ENCODE results near the gene ARVCF. TPM values are rescaled to one million over a fixed set of nuclear protein-coding genes. Genes with fewer than 3 reads are reported as not detected.

The ARVCF gene
- total and polyA plus RNA-seq, 2 of the 8 experiments (the other 6 are each of a cell fraction or from before 2014, with no cell fraction given), result 31.0 to 43.2 TPM

- FAIRE-seq, result no peak
- no peak overlapping the region for H3K56ac ChIP-seq (replicated peaks; ENCODE audit: insufficient read length, low read depth, low read length)
- H2BK120ac ChIP-seq (replicated peaks; ENCODE audit: low read depth, low read length), result no peak overlapping the region
- 12% methylated on average over 23 of the region's 30 CpGs; no CpG with 5 or more reads in 1 of the 2 experiments for WGBS, 2 experiments (ENCODE audit: extremely low coverage in 1 of 2, insufficient coverage in 1 of 2, insufficient read length in 1 of 2, insufficient replicate concordance in 2 of 2, low coverage in 1 of 2, low lambda C conversion rate in 2 of 2, missing lambda C conversion rate in 1 of 2)
- no peak overlapping the region for H3K27ac ChIP-seq (ENCODE audit: low read depth, low read length)
- H3K79me1 ChIP-seq (ENCODE audit: low read depth, low read length), result no peaks in the 10 kb centered on the region
- no peak overlapping the region for H2BK20ac ChIP-seq (ENCODE audit: low read length)
- H3K14ac ChIP-seq (ENCODE audit: insufficient read length), result no peak overlapping the region
- no peak overlapping the region for H2BK15ac ChIP-seq (ENCODE audit: low read length)
- peak overlapping the region; percentile 44 for H3K4ac ChIP-seq (replicated peaks; ENCODE audit: insufficient read length, low read depth, low read length)
- no peak overlapping the region; the same call in 1 of the 2 replicates for H4K8ac ChIP-seq (ENCODE audit: extremely low read depth, insufficient read depth, low read length)
- H4K20me1 ChIP-seq (replicated peaks in 1 of 2; ENCODE audit: control insufficient read depth in 1 of 2, insufficient read depth in 2 of 2, low read length in 2 of 2), result peaks cover 1 to 5% of the 10 kb centered on the region in 2 experiments
- peak overlapping the region; percentile 68 to 74 for H3K4me2 ChIP-seq (ENCODE audit: insufficient read depth in 1 of 2, low read depth in 2 of 2, low read length in 2 of 2)
- H4K5ac ChIP-seq (ENCODE audit: insufficient read length, low read depth, low read length), result no peak overlapping the region
- peak; percentile 81 to 98 for DNase-seq (ENCODE audit: low read depth in 1 of 2, low spot score in 2 of 2)
- H3K18ac ChIP-seq (ENCODE audit: extremely low read depth, low read length), result peak overlapping the region; percentile 60
- peak overlapping the region; percentile 38 to 61 (median 52); a peak in 7 of 8 replicates for H3K4me3 ChIP-seq (ENCODE audit: extremely low read depth in 1 of 4, insufficient read depth in 2 of 4, low read depth in 3 of 4, low read length in 4 of 4)
- peaks cover 5% of the 10 kb centered on the region for H3K23me2 ChIP-seq (ENCODE audit: low read depth, low read length)
- H3K27me3 ChIP-seq (replicated peaks in 1 of 4; ENCODE audit: control insufficient read depth in 3 of 4, extremely low read depth in 1 of 4, insufficient read depth in 3 of 4, low read length in 3 of 4), result no peaks in the 10 kb centered on the region
- H2BK5ac ChIP-seq (ENCODE audit: low read depth, low read length), result peak overlapping the region; percentile 88; the same call in 1 of the 2 replicates
- H2BK12ac ChIP-seq (ENCODE audit: low read depth, low read length), result no peak overlapping the region
- no peaks in the 10 kb centered on the region for H3K79me2 ChIP-seq (ENCODE audit: control insufficient read depth in 1 of 2, insufficient read depth in 2 of 2, low read length in 2 of 2)
- no peak overlapping the region for H2AK5ac ChIP-seq (ENCODE audit: low read depth, low read length)
- H2AFZ ChIP-seq (ENCODE audit: low read length), result 0 out of 2 replicates have a peak overlapping the region, but pooled peaks have one; percentile 9
- H3K9me3 ChIP-seq (ENCODE audit: insufficient read depth in 2 of 2, low read depth in 1 of 2, low read length in 1 of 2), result no peaks in the 10 kb centered on the region
- H4K91ac ChIP-seq (replicated peaks; ENCODE audit: insufficient read length, low read length), result no peak overlapping the region
- no peak overlapping the region for H3K23ac ChIP-seq (ENCODE audit: insufficient read length)
- POLR2A ChIA-PET (ENCODE audit: partially characterized antibody), result interaction anchor here (0.6 to 1.4 kb wide), 2 partner anchors 11 to 264 kb away, joined by 3 to 4 read pairs; no protein-coding TSS in a partner anchor
- no peaks in the 10 kb centered on the region for H3K36me3 ChIP-seq (ENCODE audit: control insufficient read depth in 2 of 4, insufficient read depth in 4 of 4, low read length in 3 of 4)
- CTCF ChIA-PET (ENCODE audit: partially characterized antibody), result interaction anchor here (0.6 to 1.8 kb wide), 9 partner anchors 11 to 780 kb away, joined by 3 to 6 read pairs (median 4); no protein-coding TSS in a partner anchor
- H3K4me1 ChIP-seq (replicated peaks in 1 of 4; ENCODE audit: control insufficient read depth in 3 of 4, insufficient read depth in 4 of 4, low read length in 3 of 4), result peaks cover 0 to 23% (median 18%) of the 10 kb centered on the region in 4 experiments; a peak in 6 of 7 replicates
- H3K9ac ChIP-seq (replicated peaks in 1 of 4; ENCODE audit: extremely low read depth in 1 of 4, low read depth in 3 of 4, low read length in 3 of 4), result peak overlapping the region in 1 of 4 experiments; percentile 16; a peak in 2 of 7 replicates
- TF ChIP-seq CBX8 (IDR thresholded peaks at IDR 0.05; ENCODE audit: borderline replicate concordance, low read depth, low read length), result no peak
- peak; percentile 63 for TF ChIP-seq YY1 (IDR thresholded peaks at IDR 0.05; ENCODE audit: low read depth, low read length)
- TF ChIP-seq TAF1 (IDR thresholded peaks at IDR 0.05; ENCODE audit: low read depth, low read length), result peak; percentile 60; the same call in 1 of the 2 replicates
- TF ChIP-seq RFX5 (IDR thresholded peaks at IDR 0.05; ENCODE audit: borderline replicate concordance, low read depth, low read length), result no peak
- no peak for TF ChIP-seq CTBP2 (IDR thresholded peaks at IDR 0.05; ENCODE audit: borderline replicate concordance, insufficient read depth, insufficient read length, low read length)
- no peak for TF ChIP-seq ASH2L (IDR thresholded peaks at IDR 0.05; ENCODE audit: low read length)
- TF ChIP-seq USF2 (IDR thresholded peaks at IDR 0.05; ENCODE audit: low read length), result no peak
- no peak for TF ChIP-seq CEBPB (IDR thresholded peaks at IDR 0.05; ENCODE audit: low read depth, low read length)
- TF ChIP-seq POLR2A (IDR thresholded peaks at IDR 0.05; ENCODE audit: control extremely low read depth in 1 of 2, low read depth in 2 of 2, low read length in 2 of 2), result peak in 1 of 2 experiments; percentile 61; a peak in 2 of 3 replicates
- peak; percentile 47; the same call in 1 of the 2 replicates for TF ChIP-seq BACH1 (IDR thresholded peaks at IDR 0.05; ENCODE audit: low read length)
- peak in 1 of 2 experiments; percentile 69; a peak in 2 of 4 replicates for TF ChIP-seq SIN3A (conservative IDR thresholded peaks at IDR 0.05 in 1 of 2, IDR thresholded peaks at IDR 0.05 in 1 of 2; ENCODE audit: low read depth in 1 of 2, low read length in 2 of 2)
- 0 out of 2 replicates have a peak, but pooled peaks have one; percentile 14 for TF ChIP-seq SP1 (IDR thresholded peaks at IDR 0.05; ENCODE audit: low read depth, low read length)
These were observed 57.5 kb downstream of the ARVCF start for GRCh38 chr22:19959043-19959586.
